ENCODE measurements around the gene TRMT1. TPM values are rescaled to one million over a fixed set of nuclear protein-coding genes. Genes with fewer than 3 reads are reported as not detected.

Gene TRMT1
- total RNA-seq, 1 donor from 2014 or later, result 74.7 TPM

DNA sequence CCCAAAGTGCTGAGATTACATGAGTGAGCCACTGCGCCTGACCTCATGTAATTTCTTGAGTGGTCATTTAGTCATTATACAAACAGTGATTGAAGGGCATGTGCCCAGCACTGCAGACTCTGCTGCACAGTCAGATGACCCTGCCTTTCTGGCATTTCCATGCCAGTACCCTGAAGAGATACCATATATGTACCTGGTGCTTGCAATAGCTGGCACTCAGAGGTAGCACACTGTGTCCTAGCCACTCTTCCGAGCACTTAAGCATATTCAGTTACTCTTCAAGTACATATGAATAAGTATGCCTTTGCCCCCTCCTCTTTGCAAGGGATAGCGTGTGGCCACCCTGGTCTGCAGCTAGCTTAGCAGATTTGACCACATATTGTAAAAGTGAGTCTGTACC is 18.1 kb upstream of the TRMT1 start:
- TF ChIP-seq CTCF (IDR thresholded peaks at IDR 0.05; ENCODE audit: insufficient read depth, low read length, poor library complexity, severe bottlenecking), result no peak
- Histone ChIP-seq H3K27me3 (ENCODE audit: control insufficient read depth, insufficient read depth, low read length) (no peaks in the 10 kb centered on the region), H3K4me3 (ENCODE audit: low read depth, low read length) (no peak overlapping the region), H3K36me3 (ENCODE audit: control insufficient read depth, insufficient read depth, low read length) (no peaks in the 10 kb centered on the region)
- DNase-seq (ENCODE audit: low read depth), result no peak

DNA sequence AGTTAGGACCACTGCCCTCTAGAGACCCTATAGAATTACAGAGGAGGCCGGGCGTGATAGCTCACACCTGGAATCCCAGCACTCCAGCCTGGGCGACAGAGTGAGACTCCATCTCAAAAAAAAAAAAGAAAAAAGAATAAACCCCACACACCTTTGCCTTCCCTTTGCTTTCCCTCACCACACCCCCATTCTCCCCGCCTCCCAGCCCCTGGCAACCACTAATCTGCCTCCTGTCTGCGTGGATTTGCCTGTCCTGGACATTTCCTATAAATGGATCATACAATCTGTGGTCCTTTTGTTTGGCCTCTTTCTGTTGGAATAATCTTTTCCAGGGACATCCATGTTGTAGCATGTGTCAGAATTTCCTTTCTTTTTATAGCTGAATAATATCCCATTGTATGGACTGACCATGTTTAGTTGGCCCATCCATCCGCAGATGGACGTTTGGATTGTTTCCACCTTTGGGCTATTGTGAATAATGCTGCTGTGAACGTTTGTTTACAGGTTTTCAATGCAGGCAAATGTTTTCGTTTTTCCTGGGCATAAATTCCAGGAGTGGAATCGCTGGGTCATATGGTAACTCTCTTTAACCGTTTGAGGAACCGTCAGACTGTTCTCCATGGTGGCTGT is 16.8 kb upstream of the TRMT1 start:
- no peak for TF ChIP-seq CTCF (IDR thresholded peaks at IDR 0.05; ENCODE audit: insufficient read depth, low read length, poor library complexity, severe bottlenecking)
- DNase-seq (ENCODE audit: low read depth), result no peak
- H3K27me3 ChIP-seq (ENCODE audit: control insufficient read depth, insufficient read depth, low read length), result no peaks in the 10 kb centered on the region
- H3K36me3 ChIP-seq (ENCODE audit: control insufficient read depth, insufficient read depth, low read length), result no peaks in the 10 kb centered on the region
- no peak overlapping the region for H3K4me3 ChIP-seq (ENCODE audit: low read depth, low read length)

DNA sequence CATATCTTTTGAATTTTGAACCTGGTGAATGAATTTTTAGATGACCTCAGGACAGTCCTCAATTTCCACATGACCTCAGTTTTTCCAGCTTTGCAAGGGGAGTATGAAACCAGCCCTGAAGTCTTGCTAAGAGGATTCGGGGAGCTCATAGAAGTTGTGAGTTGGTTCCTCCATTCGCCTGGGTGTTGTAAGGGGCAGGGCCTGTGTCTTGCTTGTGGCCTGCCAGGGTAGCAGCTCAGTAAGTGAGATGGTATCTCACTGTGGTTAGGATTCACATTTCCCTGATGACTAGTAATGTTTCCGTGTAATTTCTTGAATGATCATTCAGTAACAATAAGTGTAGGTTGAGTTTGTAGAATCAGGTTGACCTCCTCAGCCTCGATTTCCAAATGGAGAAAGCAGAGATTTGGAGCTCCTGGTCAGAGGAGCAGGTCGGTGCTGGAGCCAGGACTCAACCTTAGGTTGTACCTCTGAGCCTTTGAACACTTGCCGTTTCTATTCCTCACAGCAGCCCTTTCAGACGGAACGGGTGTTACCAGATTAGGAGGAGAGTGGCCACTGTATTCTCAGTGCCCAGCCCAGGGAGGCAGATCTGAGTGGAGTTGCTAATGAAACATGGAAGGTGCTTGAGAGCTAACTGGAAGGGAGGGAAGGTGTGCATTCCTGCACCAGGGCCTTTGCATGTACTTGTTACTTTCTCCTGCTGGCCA is 16.1 kb upstream of the TRMT1 start:
- no peak for DNase-seq (ENCODE audit: low read depth)
- H3K27me3 ChIP-seq (ENCODE audit: control insufficient read depth, insufficient read depth, low read length), result no peaks in the 10 kb centered on the region
- no peak overlapping the region for H3K4me3 ChIP-seq (ENCODE audit: low read depth, low read length)
- no peak for TF ChIP-seq CTCF (IDR thresholded peaks at IDR 0.05; ENCODE audit: insufficient read depth, low read length, poor library complexity, severe bottlenecking)
- H3K36me3 ChIP-seq (ENCODE audit: control insufficient read depth, insufficient read depth, low read length), result no peaks in the 10 kb centered on the region

- Histone ChIP-seq H3K36me3 (ENCODE audit: control insufficient read depth, insufficient read depth, low read length) (no peaks in the 10 kb centered on the region), H3K27me3 (ENCODE audit: control insufficient read depth, insufficient read depth, low read length) (no peaks in the 10 kb centered on the region), H3K4me3 (ENCODE audit: low read depth, low read length) (no peak overlapping the region)
- no peak for DNase-seq (ENCODE audit: low read depth)
- TF ChIP-seq CTCF (IDR thresholded peaks at IDR 0.05; ENCODE audit: insufficient read depth, low read length, poor library complexity, severe bottlenecking), result no peak
Observed at GRCh38 chr19:13130886-13131490, 14.4 kb upstream of the TRMT1 start.

- no peak overlapping the region for H3K4me3 ChIP-seq (ENCODE audit: low read depth, low read length)
- H3K27me3 ChIP-seq (ENCODE audit: control insufficient read depth, insufficient read depth, low read length), result no peaks in the 10 kb centered on the region
- no peak for DNase-seq (ENCODE audit: low read depth)
- H3K36me3 ChIP-seq (ENCODE audit: control insufficient read depth, insufficient read depth, low read length), result no peaks in the 10 kb centered on the region
- TF ChIP-seq CTCF (IDR thresholded peaks at IDR 0.05; ENCODE audit: insufficient read depth, low read length, poor library complexity, severe bottlenecking), result no peak
Observed at GRCh38 chr19:13129384-13129783, 12.8 kb upstream of the TRMT1 start.

Data from kidney epithelial cell (primary cell).